Measurements from ENCODE around the gene DCLRE1B.
"Not testable (repeated sequence)": the region's sequence is repeated elsewhere in the genome, so short reads cannot be mapped to it uniquely, and the experiment has no call there.

The DCLRE1B gene

DNA sequence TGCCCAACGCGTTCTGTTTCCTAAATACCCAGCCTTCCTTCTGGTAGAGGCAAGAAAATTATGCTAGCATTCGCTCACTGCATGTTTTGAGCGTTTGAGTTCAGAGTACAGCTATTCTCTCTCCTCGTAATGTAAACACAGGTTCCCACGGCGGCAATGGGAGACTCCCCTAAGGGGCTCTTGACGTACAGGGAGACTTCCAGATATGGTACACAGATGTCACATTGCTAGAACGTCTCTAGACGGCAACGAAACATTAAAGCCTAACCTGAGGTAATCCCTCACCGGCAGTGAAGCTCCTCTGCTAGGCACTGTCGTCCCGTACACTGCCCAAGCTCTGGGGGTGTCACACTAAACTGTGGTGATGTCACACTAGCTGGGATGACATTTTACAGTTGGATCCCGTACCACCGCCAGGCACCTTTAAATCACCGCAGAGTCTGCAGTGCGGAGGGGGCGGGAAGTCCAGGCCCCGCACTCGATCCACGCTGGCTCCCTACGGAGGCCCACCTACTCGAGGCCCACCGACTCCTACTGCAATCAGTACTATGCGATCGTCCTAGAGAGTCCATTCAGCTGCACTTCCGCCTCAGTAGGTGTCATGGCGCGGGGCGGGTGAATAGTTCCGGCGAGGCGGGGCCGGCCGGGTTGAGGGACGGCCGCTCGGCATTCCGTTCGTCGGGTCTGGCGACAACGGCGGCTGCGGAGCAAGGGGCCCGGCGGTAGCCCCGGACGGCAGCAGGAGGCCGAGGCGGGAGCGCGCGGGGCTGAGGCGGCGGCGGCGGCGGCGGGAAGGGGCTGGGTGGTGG, 24.0 kb downstream of the DCLRE1B start, which contains the start of gene HIPK1:
Gene HIPK1 (plus strand): TSS at position 384 of the 809 bp plus-strand sequence.
- DNase-seq: peak; percentile 87

DNA sequence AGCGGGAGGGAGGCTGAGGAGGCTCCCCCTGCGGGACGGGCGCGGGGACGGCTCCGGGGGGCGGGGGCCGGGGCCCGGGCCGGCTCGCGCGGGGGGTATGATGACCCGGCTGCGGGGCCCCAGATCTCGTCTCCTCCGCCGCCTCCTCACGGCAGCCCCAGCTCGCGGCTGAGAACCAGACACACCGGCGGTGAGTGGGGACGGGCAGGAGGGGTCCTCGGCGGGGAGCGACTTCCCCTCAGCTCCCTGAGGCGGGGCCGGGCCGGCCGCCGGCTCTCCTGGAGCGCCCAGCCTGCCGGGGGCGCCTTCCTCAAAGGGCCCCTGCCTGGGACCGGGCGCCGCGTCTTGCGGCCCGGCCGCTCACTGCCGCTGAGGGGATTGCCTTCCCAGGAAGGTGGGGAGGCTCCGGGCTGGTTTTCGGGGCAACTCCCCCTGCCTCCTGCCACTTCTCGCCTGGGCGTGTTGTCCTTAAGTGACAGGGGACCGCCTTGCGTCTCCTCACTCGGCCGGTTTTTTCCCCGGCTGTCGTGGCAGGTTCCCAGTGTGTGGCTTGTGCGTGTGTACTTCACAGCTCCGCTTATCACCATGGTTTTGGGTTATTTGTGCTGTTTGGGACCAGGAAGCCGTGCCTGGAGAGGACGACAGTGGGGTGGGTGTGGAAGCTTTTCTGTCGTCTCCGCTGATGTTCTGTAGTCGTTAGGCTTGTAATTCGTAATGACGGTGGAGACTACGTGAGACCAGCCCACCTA, 24.8 kb downstream of the DCLRE1B start:
- DNase-seq: no peak

DNA sequence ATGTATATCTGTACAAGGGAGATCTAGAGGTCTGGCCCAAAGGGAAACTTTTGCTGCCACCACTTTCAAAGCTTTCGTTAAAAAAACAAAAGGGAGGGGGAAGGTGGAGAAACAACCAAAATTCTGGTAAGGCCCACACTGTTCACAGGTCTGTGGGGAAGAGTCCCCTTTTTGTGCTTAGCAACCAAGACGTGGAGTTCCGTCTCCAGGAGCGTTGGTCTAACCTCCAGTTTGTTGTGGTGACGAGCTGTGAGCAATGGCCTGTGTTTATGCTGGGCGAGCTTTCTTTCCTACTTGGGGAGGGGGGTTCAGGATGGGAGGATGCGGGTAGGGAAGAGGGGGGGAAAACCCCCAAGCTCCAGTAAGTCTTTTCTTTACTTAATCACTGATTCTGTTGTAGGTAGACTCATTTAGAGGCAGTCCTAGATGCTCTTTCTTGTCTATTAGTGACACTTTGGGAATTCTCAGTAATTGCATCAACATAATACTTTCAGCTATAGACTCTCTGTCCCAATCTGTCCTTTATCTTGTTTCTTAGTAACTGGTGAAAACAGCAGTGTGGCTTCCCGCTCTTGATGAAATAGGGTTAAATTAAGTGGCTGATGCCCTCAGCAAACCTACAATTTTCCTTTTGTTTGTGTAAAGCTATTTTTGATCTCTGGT, 25.5 kb downstream of the DCLRE1B start:
- DNase-seq: no peak

DNA sequence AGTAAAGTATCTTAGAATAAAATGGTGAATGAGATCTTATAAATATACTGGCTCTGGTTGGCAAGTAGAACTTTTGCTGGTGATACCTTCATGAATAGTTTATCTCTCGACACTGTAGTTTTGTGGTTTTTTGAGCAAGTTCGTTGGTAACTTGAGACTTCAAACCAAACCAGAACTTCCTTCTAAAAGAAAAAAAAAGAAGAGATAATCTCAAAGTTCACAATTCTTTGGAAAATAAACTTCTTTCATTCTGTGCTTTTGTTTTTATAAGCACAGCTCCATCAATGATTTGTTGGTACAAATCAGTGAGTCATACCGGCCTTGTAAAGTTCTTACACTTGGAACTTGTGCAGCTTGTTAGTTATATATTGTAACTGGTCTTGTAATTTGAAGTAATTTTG, 26.3 kb downstream of the DCLRE1B start:
- DNase-seq: no peak

DNA sequence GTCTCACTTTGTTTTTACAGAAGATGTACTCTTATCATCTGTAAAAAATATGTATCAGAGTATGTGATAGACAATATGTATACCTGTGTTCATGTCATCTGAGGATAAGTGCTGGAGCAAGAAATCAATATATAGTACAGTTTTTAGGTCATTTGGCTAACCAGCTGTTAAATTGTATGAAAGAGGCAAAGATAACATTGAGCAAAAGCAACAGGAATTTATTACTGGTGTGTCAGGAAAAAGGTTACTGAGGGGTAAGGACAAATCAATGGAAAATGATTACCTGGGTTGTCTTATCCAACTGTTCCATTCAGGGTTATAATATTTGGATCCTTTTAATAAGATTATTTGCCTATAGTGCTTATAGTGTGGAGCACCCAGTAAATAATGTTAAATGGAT, 28.9 kb downstream of the DCLRE1B start:
- no peak for DNase-seq

DNA sequence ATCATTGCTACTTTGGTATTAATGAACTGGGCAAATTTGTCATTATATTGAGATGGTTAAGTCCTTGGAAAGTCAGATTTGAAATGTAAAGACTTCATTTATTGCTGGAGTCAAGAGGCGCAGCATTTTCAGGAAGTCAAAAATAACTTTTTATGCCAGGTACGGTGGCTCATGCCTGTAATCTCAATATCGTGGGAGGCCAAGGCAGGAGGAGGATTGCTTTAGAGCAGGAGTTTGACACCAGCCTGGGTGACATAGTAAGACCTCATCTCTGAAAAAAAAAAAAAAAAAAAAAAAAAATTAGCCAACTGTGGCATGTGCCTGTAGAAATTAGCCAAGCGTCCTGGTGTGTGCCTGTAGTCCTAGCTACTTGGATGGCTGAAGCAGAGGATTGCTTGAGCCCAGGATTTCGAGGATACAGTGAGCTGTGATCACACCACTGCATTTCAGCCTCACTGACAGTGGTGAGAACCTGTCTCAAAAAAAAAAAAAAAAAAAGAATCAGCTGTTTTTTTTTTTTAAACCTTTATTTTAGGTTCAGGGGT, 29.5 kb downstream of the DCLRE1B start:
- DNase-seq: no peak

DNA sequence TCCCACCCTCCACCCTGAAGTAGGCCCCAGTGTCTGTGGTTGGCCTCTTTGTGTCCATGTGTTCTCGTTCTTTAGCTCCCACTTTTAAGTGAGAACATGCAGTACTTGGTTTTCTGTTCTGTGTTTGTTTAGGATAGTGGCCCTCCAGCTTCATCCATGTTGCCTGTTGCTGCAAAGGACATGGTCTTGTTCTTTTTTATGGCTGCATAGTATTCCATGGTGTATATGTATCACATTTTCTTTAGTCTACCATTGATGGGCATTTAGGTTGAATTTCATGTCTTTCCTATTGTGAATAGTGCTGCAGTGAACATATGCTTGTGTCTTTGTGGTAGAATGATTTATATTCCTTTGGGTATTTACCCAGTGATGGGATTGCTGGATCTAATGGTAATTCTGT, 30.1 kb downstream of the DCLRE1B start:
- DNase-seq: no peak

DNA sequence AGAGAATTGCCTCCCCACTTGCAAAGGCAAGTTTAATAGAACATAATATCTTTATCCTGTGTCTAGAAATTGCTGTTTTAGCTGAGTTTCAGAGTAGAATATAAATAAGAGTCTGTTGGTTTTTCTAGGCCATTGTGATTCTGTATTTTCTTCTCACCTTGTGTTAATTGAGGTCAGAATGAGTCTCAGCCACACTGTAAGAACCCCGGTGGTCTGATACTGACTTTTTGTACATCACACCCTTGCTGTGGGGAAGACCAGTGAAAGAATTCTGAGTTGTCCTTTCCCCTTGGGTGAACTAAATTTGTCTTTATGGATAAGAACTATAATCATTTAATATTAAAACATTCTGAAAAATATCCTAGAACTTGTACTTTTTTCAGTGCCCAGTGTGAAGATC, 30.8 kb downstream of the DCLRE1B start:
- no peak for DNase-seq

DNA sequence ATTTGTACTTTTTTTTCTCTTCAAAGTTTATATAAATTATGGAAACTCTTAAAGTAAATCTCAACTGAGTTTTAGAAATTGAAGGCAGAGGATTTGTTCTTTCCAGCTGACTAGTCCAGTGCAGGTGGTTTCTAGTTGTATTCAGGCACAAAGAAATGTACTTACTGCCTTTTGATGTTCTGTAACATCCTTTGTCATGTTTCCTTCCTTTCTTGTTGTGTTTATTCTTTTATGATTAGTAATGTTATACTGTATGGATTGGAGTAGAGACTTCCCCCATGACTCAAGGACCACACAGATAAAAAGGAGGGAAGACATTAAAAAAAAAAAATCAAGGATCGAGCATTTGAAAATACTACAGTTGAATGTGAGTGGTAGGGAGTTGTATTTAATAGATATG, 32.0 kb downstream of the DCLRE1B start:
- no peak for DNase-seq

DNA sequence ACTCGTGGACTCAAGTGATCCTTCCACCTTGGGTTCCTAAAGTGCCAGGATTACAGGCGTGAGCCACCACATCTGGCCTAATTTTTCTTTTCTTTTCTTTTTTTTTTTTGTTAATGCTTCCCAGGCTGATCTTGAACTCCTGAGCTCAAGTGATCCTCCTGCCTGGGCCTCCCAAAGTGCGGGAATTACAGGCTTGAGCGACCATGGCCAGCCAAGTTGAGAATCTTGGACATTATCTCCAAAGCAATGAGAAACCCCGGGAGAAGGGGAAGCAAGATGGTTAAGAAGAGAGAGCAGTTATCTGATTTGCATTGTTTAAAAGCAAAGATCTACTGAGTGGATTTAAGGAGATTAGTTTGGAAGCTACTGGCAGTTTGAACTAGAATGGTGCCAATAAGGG, 33.1 kb downstream of the DCLRE1B start:
- no peak for DNase-seq

DNA sequence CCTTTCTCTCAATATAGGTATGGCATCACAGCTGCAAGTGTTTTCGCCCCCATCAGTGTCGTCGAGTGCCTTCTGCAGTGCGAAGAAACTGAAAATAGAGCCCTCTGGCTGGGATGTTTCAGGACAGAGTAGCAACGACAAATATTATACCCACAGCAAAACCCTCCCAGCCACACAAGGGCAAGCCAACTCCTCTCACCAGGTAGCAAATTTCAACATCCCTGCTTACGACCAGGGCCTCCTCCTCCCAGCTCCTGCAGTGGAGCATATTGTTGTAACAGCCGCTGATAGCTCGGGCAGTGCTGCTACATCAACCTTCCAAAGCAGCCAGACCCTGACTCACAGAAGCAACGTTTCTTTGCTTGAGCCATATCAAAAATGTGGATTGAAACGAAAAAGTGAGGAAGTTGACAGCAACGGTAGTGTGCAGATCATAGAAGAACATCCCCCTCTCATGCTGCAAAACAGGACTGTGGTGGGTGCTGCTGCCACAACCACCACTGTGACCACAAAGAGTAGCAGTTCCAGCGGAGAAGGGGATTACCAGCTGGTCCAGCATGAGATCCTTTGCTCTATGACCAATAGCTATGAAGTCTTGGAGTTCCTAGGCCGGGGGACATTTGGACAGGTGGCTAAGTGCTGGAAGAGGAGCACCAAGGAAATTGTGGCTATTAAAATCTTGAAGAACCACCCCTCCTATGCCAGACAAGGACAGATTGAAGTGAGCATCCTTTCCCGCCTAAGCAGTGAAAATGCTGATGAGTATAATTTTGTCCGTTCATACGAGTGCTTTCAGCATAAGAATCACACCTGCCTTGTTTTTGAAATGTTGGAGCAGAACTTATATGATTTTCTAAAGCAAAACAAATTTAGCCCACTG, 35.5 kb downstream of the DCLRE1B start:
- no peak for DNase-seq

DNA sequence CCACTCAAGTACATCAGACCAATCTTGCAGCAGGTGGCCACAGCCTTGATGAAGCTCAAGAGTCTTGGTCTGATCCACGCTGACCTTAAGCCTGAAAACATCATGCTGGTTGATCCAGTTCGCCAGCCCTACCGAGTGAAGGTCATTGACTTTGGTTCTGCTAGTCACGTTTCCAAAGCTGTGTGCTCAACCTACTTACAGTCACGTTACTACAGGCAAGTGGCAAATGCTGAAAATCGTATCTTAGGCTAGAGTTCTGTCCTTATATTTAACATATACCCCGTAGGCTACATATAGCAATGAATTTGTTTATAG, 36.1 kb downstream of the DCLRE1B start:
- no peak for DNase-seq

DNA sequence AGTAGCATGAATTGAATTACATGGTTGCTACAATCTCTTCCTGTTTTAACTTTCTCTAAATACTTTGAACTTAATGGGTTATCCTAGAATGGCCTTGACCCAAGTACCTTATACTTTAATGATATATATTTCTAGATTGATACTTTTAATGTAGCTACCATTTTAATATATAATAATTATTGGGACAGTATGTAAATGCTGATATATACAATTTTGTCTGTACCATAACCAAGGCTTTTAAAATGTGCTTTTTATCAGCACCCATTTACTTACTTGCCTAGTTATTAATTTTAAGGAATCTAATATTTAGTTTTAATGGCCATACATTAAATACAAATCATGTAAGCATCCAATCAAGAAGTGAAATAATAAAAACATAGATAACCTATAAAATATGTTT, 37.4 kb downstream of the DCLRE1B start:
- DNase-seq: no peak

DNA sequence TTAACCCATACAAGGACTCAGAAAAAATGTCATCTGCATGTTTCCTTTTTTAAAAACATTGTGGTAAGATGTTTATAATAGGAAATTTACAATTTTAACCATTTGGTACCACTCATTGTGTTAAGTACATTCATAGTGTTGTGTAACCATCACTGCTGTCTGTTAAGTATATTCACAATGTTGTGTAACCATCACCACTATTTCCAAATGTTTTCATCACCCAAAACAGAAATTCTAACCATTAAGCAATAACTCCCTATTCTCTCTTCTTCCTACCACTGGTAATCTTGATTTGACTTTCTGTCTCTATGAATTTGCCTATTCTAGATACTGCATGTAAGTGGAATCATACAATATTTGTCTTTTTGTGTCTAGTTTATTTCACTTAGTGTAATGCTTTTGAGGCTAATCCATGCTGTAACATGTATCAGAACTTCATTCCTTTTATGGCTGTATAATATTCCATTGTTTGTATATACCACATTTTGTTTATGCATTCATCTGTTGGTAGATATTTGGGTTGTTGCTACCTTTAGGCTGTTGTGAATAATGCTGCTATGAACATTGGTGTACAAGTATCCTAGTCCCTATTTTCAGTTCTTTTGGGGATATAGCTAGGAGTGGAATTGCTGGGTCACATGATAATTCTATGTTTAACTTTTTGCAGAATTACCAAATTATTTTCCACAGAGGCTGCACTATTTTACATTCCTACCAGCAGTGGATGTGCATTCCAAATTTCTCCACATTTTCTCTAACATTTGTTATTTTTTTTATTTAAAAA, 38.1 kb downstream of the DCLRE1B start:
- DNase-seq: no peak

DNA sequence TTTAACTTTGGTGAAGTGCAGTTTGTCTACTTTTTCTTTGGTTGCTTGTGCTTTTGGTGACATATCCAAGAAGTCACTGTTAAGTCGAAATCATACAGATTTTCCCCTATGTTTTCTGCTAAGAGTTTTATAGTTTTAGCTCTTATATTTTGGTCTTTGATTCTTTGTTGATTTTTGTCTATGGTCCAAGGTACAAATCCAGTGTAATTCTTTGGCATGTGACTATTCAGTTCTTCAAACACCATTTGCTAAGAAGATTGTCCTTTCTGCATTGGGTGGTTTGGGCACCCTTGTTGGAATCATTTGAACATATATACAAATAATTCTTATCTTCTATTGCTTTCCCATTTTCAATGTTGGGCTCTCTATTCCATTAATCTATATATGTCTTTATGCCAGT, 40.2 kb downstream of the DCLRE1B start:
- DNase-seq: no peak

DNA sequence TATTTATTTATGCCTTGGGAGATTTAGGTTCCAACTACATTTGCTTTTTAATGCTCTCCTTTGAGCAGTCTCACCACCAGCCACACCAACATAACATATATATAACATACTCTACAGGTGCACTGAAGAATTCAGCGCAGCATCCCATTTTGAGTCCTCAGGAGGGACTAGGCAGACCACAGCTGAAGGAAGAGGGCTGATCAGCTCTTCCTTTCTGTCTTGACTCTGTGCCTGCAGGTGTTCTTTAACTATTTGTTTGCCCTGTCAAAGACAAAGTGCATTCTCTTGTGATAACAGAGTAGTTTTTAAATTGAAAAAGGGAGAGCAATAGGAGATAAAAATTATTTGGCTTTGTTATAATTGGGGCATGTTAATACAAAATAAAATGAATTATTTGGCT, 41.0 kb downstream of the DCLRE1B start:
- DNase-seq: no peak

DNA sequence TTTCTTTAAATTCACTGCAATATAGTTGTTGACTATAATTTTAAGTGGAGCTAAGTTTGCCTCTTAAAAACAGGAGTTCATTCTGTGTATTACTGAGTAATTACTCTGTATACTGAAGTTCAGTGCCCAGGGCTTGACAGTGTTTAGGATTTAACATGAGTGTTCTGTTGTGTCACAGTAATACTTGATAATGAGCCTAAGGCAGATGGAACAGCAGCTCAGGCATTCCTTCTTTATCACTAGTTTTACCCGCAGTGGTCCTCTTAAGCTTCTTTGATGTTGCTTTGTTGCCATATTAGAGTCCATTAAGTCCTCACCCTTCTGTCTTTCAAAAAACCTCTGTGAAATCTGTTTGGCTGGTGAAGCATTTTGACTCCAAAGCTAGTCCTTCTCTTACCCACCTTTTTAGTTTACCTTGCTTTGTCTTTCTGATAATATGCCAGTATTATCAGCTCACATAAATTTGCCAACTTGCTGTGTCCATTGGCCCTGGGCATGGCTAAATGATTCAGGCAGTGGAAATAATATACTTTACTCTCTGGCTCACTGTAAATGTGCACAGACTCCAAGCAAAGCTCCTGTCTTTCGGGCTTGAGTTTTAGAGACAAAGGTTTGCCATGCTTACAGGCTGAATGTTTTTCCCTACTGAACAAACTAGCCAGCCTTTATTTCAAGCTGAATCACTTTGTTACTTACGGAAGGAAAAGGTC, 41.7 kb downstream of the DCLRE1B start:
- no peak for DNase-seq

DNA sequence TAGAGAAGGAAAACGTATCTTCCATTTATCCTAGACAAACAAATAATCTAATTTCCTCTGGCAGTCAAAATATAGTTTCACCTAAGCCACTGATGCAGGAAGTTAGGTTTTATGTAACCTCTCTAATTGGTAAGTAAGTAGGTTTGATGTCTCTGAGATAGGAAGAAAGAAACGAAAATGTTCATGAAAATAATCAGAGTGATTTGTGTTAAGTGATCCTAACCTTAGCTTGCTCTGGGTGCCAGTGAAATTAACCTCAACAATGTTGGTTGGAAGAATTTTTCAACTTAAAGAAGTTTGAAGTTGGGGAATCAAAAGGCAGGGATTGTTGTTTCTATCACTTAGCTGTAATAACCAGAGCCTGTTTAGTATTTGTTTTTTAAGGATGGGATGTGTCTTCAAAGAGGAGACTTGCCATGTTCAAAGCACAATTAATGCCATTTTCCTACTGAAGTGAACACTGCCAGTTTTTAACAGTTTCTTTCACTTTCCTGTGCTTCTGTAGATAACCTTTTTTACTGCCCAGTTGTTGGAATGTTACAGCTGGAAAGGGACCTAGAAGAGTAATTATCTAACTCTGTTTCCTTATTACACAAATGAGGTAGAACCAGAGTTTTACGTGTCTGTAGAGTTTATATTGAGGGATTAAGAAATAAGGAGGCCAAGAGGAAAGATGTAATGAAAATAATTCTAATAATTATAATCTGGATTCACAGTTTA, 42.4 kb downstream of the DCLRE1B start:
- no peak for DNase-seq

DNA sequence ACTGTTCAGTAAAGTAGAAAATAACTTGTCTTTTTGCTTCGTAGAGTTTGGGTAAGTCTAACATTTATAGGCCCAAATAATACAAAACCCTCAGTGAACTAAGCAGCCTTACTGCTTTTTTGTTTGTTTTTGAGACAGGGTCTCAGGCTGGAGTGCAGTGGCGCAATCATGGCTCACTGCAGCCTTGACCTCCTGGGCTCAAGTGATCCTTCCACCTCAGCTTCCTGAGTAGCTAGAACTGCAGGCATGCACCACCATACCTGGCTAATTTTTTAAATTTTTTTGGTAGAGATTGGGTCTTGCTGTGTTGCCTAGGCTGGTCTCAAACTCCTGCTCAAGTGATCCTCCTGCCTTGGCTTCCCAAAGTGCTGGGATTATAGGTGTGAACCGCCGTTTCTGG, 43.0 kb downstream of the DCLRE1B start:
- DNase-seq: not testable (repeated sequence)

DNA sequence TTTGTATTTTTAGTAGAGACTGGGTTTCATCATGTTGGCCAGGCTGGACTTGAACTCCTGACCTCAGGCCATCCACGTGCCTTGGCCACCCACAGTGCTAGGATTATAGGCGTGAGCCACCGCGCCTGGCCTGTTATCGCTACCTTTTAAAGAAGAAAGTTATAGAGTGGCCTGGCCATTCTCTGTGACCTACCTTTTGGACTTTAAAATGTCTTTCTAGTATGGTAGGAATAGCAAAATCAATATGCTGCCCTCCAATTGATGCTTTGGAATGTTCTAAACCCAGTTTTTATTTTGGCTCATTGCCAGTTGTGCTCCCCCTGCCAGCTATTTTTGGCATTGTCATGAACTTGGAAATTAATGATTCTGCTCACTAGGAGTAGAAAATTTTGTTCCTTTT, 43.9 kb downstream of the DCLRE1B start:
- no peak for DNase-seq

DNA sequence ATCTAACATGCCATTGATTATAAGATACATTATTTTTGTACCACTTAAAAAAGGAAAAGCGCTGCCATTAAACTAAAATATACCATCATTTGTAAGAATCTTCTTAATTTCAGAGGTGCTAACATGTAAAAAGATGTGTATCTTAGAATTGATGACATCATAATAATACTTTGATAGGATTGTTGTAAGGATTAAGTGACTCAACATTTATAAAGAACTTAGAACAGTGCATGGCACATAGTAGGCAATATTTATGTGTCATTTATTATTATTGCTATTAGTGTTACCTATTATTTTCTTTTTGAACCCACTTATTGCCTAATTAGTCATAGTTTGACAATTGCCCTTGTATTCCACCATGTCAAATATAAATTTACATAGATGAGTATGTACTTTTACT, 45.8 kb downstream of the DCLRE1B start:
- no peak for DNase-seq

All from NCI-H1436 (cell line).